Right ventricle myocardium inferior (tissue), 1 donor: ENCODE measurements around the gene WDR6. TPM values are rescaled to one million over a fixed set of nuclear protein-coding genes. Genes with fewer than 3 reads are reported as not detected.

Source experiments
- microRNA-seq: library from miRNA; unstranded; fragments of <30 nt; microRNA quantifications from one replicate; pipeline ENCODE4 v1.2.0, GENCODE V29; 2020
- total RNA-seq: library from RNA; stranded (reverse); fragmentation: NEBNext Ultra II Directional; extraction: Animal tissue kit (Norgen Biotek cat#: 25700); gene quantifications from one replicate; pipeline ENCODE4 v1.2.1, GENCODE V29; 2021
- donor health status: DM: no; HTN: yes; CAD: no; lungs with severe emphysema.

Gene WDR6
- total RNA-seq, 1 donor from 2014 or later = 83.3 TPM

Small RNAs within 50 kb of the gene (microRNA-seq; reads per million reads assigned to microRNA genes)
- gene MIR191 (5,533 reads per million, percentile 93 among the genes with 10 or more reads in this experiment), gene MIR425 (1,125 reads per million, percentile 85 among the genes with 10 or more reads in this experiment)

Other genes starting within 250 kb of the WDR6 start
- gene PRKAR2A, start 159.5 kb upstream of the WDR6 start, total RNA-seq = 57.9 TPM
- 130 TPM for gene SLC25A20, start 108.5 kb upstream of the WDR6 start, total RNA-seq
- 149 TPM for gene ARIH2, start 88.5 kb upstream of the WDR6 start, total RNA-seq
- gene P4HTM, start 17.1 kb upstream of the WDR6 start, total RNA-seq = 25.5 TPM
- gene DALRD3, start 11.2 kb downstream of the WDR6 start, total RNA-seq = 9.0 TPM
- gene NDUFAF3, start 14.7 kb downstream of the WDR6 start, total RNA-seq = 157 TPM
- gene IMPDH2, start 22.0 kb downstream of the WDR6 start, total RNA-seq = 64.3 TPM
- gene QRICH1, start 86.7 kb downstream of the WDR6 start, total RNA-seq = 52.9 TPM
- gene QARS1, start 97.4 kb downstream of the WDR6 start, total RNA-seq = 207 TPM
- gene USP19, start 113.4 kb downstream of the WDR6 start, total RNA-seq = 54.0 TPM
- gene LAMB2, start 125.7 kb downstream of the WDR6 start, total RNA-seq = 543 TPM
- 9.4 TPM for gene CCDC71, start 158.9 kb downstream of the WDR6 start, total RNA-seq
- 128 TPM for gene KLHDC8B, start 164.2 kb downstream of the WDR6 start, total RNA-seq